NK-92 treated with Interleukin-12 subunit alpha and Interleukin-12 subunit beta, amount 100 ng/mL, for 24 hours (cell line): ENCODE data around the gene TMEM234.
"Not testable (repeated sequence)": the region's sequence is repeated elsewhere in the genome, so short reads cannot be mapped to it uniquely, and the experiment has no call there.

Source experiments
- DNase-seq: peaks from one replicate; lab custom pipeline; 2025; lab: John Stamatoyannopoulos, UW

Gene TMEM234

DNA sequence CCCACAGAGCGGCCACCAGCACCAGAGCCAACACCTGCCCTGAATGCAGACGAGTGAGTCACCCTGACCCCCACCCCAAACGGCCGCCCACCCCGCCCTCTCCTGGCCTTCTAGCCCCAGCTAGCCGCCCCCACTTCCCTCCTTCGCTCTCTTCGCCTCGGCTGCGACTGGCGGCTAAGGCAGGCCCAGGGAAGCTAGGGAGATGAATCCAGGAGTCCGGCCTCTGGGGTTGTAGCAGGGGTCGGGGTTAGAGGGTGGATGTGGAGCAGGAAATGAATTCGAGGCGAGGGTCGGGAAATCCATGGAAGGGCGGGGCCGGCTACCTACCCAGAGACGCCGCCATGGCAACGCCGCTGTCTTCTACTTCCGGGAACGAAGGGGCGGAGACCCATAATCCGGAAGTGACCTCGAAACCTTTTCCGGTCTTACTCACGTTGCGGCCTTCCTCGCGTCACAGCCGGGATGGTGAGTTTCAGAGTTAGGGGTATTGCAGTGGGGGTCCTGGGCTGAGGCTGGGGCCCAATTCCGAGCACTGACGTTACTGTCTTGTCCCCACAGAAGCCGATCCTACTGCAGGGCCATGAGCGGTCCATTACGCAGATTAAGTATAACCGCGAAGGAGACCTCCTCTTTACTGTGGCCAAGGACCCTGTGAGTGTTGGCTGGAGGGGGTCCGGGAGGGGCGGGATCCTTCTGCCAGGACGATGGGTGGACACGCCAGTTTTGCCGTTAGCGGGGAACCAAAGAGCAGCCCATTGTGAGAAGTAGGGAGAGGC is at the start of gene TMEM234, which contains the start of gene EIF3I:
Gene TMEM234, minus strand, starts transcription at position 374 of the 776 bp plus-strand sequence. Its CDS starts 31 bp downstream, at position 343.
Gene EIF3I, plus strand, starts transcription at position 428 of the 776 bp plus-strand sequence. Its CDS starts 35 bp downstream, at position 463.
- DNase-seq, result peak; percentile 81

DNA sequence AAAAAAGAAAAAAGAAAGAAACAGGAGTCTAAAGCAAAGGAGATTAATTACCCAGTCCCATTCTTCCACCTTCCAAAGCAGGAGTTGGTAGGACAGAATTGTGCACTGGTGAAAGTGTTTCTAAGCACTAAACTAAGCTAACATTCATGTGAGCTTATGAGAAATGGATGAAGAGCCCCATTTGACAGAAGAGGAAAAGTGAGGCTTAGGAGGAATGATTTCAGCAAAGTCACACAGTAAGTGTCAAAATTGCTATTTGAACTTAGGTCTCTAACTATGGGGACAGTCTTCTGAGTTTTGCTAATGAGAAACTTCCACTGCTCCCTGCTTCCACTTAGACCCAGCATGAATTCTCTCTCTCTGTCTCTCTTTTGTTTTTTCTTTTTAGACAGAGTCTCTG is 47.6 kb upstream of the TMEM234 start:
- DNase-seq, result no peak

DNA sequence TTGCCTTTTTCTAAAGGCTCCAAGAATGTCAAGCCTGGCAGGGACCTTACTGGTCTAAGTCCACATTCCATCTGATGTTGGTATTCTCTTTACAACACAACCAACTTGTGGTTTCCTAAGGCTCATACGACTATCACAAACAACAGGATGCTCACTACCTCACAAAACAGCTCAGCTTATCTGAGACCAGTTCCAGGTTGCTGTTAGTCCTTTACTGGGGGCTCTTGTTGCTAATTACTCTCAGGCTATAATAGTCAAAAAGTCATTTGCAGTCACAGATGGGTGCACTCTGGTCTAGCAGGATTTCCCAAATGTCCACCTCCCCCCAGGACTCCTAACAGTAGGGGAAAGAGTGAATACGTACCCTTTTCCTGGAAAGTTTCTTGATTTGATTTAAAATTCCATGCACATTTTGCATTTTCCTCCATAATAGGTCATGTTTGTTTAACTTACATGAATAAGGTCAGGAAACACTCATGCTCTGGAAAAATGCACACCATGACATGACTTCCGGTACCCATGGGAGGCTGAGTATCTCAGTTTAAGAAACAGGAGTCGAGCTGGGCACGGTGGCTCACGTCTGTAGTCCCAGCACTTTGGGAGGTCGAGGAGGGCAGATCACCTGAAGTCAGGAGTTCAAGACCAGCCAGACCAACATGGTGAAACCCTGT is 44.9 kb upstream of the TMEM234 start:
- no peak for DNase-seq

DNA sequence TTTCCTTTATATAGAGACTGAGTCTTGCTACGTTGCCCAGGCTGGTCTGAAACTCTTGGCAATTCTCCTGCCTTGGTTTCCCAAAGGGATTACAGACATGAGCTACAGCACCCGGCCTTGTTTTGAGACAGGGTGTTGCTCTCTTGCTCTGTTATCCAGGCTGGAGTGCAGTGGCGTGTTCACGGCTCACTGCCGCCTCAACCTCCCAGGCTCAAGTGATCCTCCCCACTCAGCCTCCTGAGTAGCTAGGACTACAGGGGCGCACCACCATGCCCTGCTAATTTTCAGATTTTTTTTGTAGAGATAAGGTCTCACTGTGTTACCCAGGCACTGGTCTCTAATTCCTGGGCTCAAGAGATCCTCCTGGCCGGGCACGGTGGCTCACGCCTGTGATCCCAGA is 43.7 kb upstream of the TMEM234 start:
- DNase-seq, result no peak

DNA sequence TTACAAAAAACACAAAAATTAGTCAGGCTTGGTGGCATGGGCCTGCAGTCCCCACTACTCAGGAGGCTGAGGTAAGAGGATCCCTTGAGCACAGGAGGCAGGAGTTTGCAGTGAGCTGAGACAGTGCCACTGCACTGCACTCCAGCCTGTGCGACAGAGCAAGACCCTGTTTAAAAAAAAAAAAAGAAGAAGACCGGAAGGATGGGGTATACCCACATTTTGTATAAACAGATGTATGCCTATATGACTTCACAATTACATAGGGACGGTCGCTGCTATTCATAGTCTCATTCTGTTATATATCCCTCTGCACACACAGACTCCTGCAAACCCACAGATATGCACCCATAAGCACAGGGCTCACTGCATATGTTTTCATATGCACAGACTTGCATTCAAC is 41.6 kb upstream of the TMEM234 start:
- no peak for DNase-seq

DNA sequence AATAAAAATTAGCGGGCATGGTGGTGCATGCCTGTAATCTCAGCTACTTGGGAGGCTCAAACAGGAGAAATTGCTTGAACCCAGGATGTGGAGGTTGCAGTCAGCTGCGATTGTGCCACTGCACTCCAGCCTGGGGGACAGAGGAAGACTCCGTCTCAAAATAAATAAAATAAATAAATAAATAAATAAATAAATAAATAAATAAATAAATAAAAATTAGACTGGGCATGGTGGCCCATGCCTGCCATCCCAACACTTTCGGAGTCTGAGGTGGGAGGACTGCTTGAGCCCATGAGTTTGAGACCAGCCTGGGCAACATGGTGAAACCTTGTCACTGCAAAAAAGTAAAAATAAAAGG is 41.1 kb upstream of the TMEM234 start:
- not testable (repeated sequence) for DNase-seq

DNA sequence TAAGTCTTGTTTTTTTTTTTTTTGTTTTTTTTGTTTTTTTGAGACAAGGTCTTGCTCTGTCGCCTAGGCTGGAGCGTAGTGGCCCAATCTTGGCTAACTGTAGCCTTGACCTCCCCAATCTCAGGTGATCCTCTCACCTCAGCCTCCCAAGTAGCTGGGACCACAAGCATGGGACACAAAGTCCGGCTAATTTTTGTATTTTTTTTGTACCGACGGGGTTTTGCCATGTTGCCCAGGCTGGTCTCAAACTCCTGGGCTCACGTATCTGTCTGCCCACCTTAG is 35.0 kb upstream of the TMEM234 start:
- no peak for DNase-seq

DNA sequence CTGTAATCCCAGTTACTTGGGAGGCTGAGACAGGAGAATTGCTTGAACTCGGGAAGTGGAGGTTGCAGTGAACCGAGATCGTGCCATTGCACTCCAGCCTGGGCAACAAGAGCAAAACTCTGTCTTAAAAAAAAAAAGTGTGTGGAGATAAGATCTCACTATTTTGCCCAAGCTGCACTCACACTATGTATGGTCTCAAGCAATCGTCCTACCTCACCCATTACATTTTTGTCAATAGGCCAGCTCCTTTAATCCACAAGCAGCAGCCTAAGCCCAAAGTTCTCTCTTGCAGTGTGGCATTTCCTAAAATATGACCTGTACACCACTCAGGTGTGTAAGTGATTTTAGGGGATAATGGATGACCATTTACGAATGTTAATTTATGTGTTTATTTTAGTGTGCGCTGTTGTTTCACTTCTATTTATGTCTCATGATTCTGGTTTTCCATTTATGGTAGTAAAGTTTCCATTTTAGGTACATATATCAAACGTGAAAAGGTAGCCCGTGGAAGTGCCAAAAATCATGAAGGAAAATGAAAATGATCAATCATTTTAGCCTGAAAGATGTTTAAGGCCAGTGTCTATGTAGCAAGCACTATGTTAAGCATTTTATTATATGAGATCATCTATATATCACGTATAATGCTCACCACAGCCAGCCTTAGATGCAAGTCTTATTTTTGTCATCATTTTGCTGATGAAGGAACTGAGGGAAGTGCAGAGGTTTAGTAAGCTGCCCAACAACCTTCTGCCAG is 34.5 kb upstream of the TMEM234 start:
- DNase-seq, result no peak

DNA sequence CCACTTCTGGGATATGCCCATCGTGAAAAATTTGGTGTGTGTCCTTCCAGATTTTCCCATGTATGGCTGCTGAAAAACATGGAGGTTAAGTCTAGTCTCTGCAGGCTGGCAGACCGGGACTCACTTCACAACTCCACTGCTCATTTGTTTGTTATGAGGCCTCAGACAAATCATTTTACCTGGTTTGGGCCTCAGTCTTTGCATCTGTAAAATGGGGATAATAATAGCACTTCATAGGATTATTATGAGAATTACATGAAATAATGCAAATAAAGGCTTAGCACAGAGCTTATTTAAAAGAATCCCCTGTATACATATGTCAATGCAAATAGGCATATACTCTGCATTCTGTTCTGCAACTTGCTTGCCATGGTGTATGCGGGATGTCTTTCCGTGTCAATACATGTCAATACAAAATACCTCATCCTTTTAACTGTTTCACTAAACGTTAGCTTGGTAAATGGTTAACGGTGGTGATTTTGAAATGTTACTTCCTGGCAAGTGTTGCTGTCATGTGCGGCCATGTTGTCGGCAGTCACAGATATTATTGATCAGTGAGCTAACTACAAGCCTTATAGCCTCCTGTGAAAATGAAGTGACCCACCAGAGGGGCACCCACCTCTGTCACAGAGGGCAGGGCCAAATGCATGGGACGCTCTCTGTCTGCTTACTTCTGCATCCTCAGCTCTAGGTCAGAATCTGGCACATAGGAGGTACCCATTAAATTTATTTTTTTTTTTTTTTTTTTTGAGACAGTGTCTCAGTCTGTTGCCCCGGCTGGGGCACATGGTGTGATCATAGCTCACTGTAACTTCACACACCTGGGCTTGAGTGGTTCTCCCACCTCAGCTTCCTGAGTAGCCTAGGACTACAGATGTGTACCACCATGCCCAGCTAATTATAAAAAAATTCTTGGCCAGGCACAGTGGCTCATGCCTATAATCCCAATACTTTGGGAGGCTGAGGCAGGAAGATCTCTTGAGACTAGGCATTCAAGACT is 33.2 kb upstream of the TMEM234 start:
- no peak for DNase-seq

DNA sequence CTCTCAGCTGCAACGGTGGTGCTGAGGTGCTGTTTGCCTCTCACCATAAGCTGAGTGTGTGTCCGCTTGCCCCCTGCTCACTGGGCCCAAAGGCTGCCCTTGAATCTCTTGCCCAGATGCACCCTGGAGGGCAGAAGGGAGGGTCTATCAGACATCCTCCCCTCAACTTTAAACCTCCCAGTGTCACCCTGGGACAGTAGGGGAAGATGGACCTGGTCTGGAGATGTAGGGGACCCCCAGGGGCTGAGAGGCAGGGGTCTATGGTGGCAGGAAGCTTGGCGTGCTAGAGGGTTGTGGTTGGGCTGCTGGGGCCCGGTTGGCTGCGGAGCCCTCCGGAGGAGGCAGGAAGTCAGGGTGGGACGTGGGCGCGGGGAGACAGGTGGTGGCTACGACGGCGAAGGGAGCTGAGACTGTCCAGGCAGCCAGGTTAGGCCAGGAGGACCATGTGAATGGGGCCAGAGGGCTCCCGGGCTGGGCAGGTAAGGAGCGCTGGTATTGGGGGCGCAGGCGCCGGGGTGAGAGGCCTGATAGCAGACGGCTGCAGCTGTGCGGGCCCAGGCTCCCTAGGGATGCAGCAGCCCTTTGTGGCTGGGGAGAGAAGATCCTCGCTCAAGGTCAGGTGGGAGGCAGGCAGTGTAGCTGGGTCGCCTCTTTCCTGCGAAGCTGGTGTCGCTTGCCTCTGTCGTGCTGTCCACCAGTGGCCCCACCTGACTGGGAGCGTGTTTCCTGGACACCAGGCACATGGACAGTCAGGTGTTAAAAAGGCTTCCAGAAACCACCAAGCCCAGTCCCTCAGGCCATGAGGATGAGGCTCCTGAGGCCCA is 29.0 kb upstream of the TMEM234 start, which contains the start of gene LCK:
Gene LCK, plus strand, starts transcription at position 373 of the 824 bp plus-strand sequence. CDS start 23,065 bp downstream, outside the sequence.
- DNase-seq, result peak; percentile 34

DNA sequence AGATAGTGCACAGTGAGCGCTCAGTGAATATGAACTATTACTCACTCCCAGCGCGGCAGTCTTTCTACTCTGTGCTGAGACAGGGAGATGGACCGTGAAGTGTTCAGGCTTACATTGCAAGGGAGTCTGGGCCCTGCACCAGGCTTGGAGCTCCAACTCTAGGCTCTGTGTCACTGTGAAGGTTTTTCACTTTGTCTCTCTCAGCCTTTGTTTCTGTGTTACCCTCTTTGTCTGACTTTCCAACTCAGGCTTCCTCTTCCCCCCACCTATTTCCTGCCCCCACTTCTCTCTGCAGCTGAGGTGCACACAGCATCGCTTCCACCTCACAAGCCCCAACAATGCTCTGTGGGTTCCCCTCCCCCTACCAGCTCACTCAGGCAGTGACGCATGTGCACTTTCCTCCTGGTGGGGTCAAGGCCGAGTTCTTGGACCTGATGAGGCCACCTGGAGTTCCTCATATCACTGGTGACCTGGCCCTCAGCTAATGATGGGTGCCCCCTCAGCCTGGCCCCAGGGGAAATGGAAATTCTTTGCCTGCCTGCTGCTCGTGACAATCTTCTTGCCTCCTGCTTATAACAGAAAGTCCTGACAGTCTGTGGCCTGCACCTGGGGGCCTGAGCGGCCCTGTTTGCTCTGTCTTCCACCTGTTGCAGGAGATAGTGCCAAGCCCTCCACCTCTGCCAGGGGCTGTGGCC is 27.8 kb upstream of the TMEM234 start:
- peak; percentile 84 for DNase-seq

DNA sequence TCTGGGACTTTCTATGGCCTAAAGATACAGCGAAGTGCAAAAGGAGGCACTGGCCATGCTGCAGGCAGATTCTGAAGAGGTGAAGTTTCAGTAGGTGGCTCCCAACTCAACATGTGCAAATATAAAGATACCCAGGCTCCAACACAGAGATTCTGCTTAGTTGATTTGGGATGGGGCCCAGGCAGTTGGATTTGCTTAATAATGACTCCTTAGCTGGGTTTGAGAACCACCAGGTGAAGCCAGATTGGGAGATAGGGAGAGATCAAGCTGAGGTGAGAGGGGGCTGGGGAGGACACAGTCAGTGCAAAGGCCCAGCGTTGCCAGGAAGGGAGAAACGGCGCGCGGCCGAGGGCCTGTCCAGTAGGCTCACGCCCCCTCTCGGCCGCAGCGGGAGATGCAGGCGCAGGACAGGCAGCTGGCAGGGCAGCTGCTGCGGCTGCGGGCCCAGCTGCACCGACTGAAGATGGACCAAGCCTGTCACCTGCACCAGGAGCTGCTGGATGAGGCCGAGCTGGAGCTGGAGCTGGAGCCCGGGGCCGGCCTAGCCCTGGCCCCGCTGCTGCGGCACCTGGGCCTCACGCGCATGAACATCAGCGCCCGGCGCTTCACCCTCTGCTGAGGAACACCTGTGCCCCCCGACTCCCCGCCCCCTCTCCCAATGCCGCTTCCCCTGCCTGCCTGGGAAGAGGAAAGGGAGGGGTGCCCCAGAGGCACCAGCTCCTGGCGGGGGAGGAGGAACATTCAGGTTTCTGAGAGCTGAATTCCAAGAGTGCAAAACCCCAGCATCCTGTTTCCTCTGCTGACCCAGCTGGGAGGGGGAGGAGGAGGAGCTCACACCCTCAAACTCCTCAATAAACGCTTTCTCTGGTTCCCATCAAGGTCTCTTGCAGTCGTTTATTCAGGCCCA is 26.1 kb upstream of the TMEM234 start:
- no peak for DNase-seq

DNA sequence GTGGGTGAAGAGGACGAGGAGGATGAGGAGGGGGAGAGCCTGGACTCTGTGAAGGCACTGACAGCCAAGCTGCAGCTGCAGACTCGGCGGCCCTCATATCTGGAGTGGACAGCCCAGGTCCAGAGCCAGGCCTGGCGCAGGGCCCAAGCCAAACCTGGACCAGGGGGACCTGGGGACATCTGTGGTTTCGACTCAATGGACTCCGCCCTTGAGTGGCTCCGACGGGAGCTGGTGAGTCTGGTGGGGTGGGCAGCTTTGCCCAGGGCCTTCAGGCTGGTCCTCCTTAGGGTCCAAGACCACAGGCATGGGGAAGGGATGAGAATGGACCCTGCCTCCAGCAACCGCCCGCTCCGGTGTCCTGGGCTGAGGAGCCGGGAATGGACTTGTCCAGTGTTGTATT is 25.3 kb upstream of the TMEM234 start:
- DNase-seq, result no peak

DNA sequence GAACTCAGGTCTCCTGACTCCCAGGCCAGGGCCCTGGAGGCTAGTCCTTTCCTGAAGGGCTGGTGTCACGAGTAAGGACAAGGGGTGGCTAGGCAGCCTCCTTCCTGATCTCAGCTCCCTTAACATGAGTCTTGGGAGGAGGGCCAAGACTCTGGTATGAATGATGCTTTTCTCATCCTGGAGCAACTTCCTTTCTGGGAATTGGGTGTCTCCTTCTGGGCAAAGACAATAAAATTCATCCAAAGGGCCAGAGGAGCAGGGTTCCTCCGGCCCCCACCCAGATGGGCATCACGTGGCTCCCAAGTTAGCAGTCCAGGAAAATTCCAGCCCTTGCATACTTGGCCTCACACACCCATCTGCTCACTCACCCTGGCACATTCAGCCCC is 24.7 kb upstream of the TMEM234 start, which contains the start of gene FAM167B:
Gene FAM167B, plus strand, starts transcription at position 335 of the 386 bp plus-strand sequence. CDS start 200 bp downstream, outside the sequence.
- DNase-seq, result no peak

DNA sequence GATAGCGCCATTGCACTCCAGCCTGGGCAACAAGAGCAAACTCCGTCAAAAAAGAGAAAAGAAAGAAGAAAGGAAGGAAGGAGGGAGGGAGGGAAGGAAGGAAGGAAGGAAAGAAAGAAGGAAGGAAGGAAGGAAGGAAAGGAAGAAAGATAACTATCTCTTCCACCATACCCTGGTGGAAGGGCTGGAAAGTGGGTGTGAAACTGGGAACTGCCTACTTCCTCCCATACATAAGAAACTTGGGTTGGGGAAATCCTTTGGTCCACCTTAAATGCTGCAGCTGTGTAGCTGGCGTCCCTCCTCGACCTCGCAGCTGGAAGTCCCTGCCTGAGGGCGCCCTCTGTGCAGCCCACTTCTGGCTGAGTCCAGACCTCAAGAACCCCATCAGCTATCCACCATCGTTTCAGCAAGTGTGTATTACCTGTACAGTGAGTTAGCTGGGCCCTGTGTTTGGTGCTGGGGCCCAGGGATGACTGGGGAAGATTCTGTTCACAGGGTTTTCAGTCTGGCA is 20.2 kb upstream of the TMEM234 start:
- DNase-seq, result no peak

DNA sequence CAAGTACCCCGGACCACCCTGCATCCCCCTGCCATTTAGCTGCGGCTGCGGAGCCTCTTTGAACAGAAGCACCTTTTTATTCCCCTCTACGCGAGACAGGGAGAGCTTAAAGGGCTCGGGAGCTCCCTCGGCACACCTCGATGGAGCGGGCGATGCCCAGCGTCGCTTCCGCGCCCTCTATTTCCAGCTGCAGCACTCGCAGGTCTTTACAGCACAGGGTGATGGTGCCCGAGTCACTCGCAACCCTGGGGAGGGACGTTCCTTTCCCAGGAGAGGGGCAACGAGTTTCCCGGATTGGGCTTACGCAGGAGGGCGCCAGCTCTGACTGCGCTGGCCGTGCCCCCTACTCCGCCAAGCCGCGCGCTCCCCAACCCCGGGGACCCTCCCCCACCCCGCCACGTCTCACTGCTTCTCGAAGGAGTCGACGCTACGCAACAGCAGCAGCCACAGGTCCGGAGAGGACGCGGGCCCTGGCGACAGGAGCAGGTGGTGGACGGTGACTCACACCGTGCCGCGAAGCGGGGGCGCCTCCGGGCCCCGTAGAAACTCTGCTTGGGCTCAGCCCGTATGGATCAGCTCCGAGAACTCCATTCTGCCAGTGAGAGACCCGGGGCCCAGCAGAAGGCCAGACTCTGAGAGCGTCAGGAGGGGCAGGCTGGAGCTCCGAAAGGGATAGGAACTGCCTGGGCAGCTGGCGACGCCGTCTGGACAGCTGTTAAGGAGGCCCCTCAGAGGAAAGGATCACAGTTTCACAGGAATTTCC is 19.0 kb upstream of the TMEM234 start:
- DNase-seq, result no peak

DNA sequence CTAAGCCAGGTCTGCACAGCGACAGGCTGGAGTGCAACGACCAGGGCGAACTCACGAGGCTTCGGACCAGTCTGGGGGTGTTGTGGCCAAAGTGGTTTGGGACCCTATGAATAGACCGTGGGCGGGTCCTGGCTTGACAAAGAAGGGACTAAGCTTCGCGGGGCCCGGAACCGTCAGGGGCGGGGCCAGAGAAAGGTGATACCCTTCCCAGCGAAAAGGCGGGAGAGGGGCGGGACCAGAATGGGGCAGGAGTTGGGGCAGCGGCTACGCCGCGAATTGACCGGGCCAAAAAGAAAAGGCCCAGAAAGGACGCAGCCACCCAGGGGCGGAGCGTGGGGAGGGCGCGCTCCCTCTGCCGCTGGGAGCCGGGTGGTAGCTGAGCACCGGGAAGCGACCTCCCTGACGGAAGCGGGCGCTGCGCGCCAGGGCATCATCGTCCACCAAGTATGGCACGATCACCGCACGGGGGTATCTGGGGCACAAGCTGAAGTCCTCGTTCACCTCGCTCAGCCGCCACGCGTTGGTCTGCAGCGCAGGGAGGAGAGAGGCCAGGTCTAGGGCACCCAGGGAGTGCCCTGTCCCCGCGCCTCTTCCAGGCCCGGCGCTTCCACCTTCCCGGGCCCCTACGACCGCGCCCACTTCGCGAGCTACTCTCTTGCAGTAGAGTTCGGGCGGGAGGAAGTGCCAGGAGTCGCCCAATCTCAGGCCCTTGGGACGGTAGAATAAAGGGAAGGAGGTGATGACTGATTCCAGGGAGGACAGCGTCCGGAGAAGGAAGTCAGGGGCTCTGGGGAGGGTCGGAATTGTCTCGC is 18.2 kb upstream of the TMEM234 start:
- no peak for DNase-seq
